Measurements from ENCODE around the gene WHRN. TPM values are rescaled to one million over a fixed set of nuclear protein-coding genes. Genes with fewer than 3 reads are reported as not detected.

Gene WHRN
- polyA plus RNA-seq, 1 donor (not counting 4 experiments of a cell fraction or from before 2014, with no cell fraction given): 1.2 TPM

GRCh38 chr9:114430457-114430856 is 74.8 kb downstream of the WHRN start:
- Histone ChIP-seq H3K4me3 (ENCODE audit: control insufficient read depth in 2 of 3, extremely low read depth in 1 of 3, insufficient read depth in 2 of 3, low read depth in 1 of 3, low read length in 3 of 3) (no peak overlapping the region), H3K79me2 (ENCODE audit: control insufficient read depth, insufficient read depth, low read length) (no peaks in the 10 kb centered on the region), H3K27ac (ENCODE audit: control insufficient read depth, insufficient read depth, low read length) (no peak overlapping the region), H3K9me1 (ENCODE audit: control insufficient read depth, extremely low read depth, insufficient read depth, low read length) (no peaks in the 10 kb centered on the region), H2AFZ (ENCODE audit: control insufficient read depth, low read length) (no peak overlapping the region), H3K4me2 (ENCODE audit: control insufficient read depth, extremely low read depth, insufficient read depth, low read depth, low read length) (no peak overlapping the region), H4K20me1 (ENCODE audit: control insufficient read depth, extremely low read depth, insufficient read depth, low read length) (no peaks in the 10 kb centered on the region), H3K9ac (ENCODE audit: control insufficient read depth, extremely low read depth, insufficient read depth, low read length) (no peak overlapping the region), H3K27me3 (ENCODE audit: control insufficient read depth, extremely low read depth, insufficient read depth, low read length) (no peaks in the 10 kb centered on the region), H3K36me3 (ENCODE audit: control insufficient read depth in 2 of 2, extremely low read depth in 1 of 2, insufficient read depth in 2 of 2, low read length in 2 of 2) (no peaks in the 10 kb centered on the region), H3K4me1 (ENCODE audit: control insufficient read depth, extremely low read depth, insufficient read depth, low read length) (no peaks in the 10 kb centered on the region), H3K9me3 (ENCODE audit: control insufficient read depth, low read depth, low read length) (no peaks in the 10 kb centered on the region)
- DNase-seq (ENCODE audit: low read depth, low spot score) (no peak), FAIRE-seq (no peak)
- dilution Hi-C loops (cut with MboI; ENCODE audit: extremely low pct_ligation_motif_present, low sequenced_read_pairs): no loop called here
- TF ChIP-seq CTCF (optimal IDR thresholded peaks at IDR 0.05 in 1 of 3, IDR thresholded peaks at IDR 0.05 in 1 of 3, conservative IDR thresholded peaks at IDR 0.05 in 1 of 3; ENCODE audit: extremely low read depth in 1 of 3, insufficient read depth in 2 of 3, low read length in 3 of 3) (no peak), EZH2 (IDR thresholded peaks at IDR 0.05; ENCODE audit: low read length) (no peak)

- H3K9me3 ChIP-seq (ENCODE audit: control insufficient read depth, low read depth, low read length): no peaks in the 10 kb centered on the region
- H3K4me3 ChIP-seq (ENCODE audit: control insufficient read depth in 2 of 3, extremely low read depth in 1 of 3, insufficient read depth in 2 of 3, low read depth in 1 of 3, low read length in 3 of 3): no peak overlapping the region
- H3K9me1 ChIP-seq (ENCODE audit: control insufficient read depth, extremely low read depth, insufficient read depth, low read length): no peaks in the 10 kb centered on the region
- no peak overlapping the region for H3K9ac ChIP-seq (ENCODE audit: control insufficient read depth, extremely low read depth, insufficient read depth, low read length)
- H3K79me2 ChIP-seq (ENCODE audit: control insufficient read depth, insufficient read depth, low read length): no peaks in the 10 kb centered on the region
- no peak overlapping the region for H3K27ac ChIP-seq (ENCODE audit: control insufficient read depth, insufficient read depth, low read length)
- dilution Hi-C loops (cut with MboI; ENCODE audit: extremely low pct_ligation_motif_present, low sequenced_read_pairs): no loop called here
- no peaks in the 10 kb centered on the region for H3K27me3 ChIP-seq (ENCODE audit: control insufficient read depth, extremely low read depth, insufficient read depth, low read length)
- no peak for TF ChIP-seq CTCF (optimal IDR thresholded peaks at IDR 0.05 in 1 of 3, IDR thresholded peaks at IDR 0.05 in 1 of 3, conservative IDR thresholded peaks at IDR 0.05 in 1 of 3; ENCODE audit: extremely low read depth in 1 of 3, insufficient read depth in 2 of 3, low read length in 3 of 3)
- no peak for TF ChIP-seq EZH2 (IDR thresholded peaks at IDR 0.05; ENCODE audit: low read length)
- DNase-seq (ENCODE audit: low read depth, low spot score) (no peak), FAIRE-seq (no peak)
- no peaks in the 10 kb centered on the region for H3K4me1 ChIP-seq (ENCODE audit: control insufficient read depth, extremely low read depth, insufficient read depth, low read length)
- H4K20me1 ChIP-seq (ENCODE audit: control insufficient read depth, extremely low read depth, insufficient read depth, low read length): no peaks in the 10 kb centered on the region
- H3K4me2 ChIP-seq (ENCODE audit: control insufficient read depth, extremely low read depth, insufficient read depth, low read depth, low read length): no peak overlapping the region
- no peaks in the 10 kb centered on the region for H3K36me3 ChIP-seq (ENCODE audit: control insufficient read depth in 2 of 2, extremely low read depth in 1 of 2, insufficient read depth in 2 of 2, low read length in 2 of 2)
- no peak overlapping the region for H2AFZ ChIP-seq (ENCODE audit: control insufficient read depth, low read length)
Measured at GRCh38 chr9:114429488-114429887, 75.8 kb downstream of the WHRN start.

Measured in keratinocyte (primary cell).